ENCODE data around the gene WASF3. TPM values are rescaled to one million over a fixed set of nuclear protein-coding genes. Genes with fewer than 3 reads are reported as not detected.

Gene WASF3
- total and polyA plus RNA-seq, 2 experiments from 2014 or later, result 9.9 to 20.7 TPM

DNA sequence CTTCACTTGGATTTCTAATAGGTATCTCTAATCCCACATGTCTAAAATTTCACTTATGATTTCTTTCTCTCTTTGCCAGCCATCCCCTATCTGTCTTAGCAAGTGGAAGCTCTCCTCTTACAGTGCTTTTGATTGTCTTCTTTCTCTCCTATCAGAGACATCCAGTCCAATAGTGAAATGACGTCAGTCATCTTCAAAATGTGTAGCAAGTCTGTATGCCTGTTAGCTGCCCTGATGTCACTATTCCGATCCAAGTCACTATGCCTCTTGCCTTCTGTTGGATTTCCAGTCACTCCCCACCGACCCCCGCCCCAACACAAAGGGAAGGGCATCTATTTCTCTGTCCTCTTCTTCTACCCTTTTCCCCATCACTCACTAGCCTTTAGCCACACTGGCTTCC, 96.4 kb downstream of the WASF3 start:
- no peaks in the 10 kb centered on the region for H3K79me2 ChIP-seq (replicated peaks; ENCODE audit: insufficient read depth)
- Mint-ChIP-seq H3K27me3 (ENCODE audit: insufficient read depth, low read depth, poor library complexity) (no peaks in the 10 kb centered on the region), H3K27ac (no peak overlapping the region)

More for the DNA sequence above, 96.4 kb downstream of the WASF3 start:
- DNase-seq (ENCODE audit: low spot score) (no peak), ATAC-seq (no peak)
- no peaks in the 10 kb centered on the region for H3F3A ChIP-seq (replicated peaks; ENCODE audit: low read depth)
- H3K9me2 ChIP-seq (ENCODE audit: insufficient read depth), result no peaks in the 10 kb centered on the region
- H3K27ac ChIP-seq (ENCODE audit: low read depth), result no peak overlapping the region
- H3K9me3 Mint-ChIP-seq, result peaks cover 12% of the 10 kb centered on the region
- H3K4me3 ChIP-seq, result no peak overlapping the region
- H4K20me1 ChIP-seq (replicated peaks; ENCODE audit: insufficient read depth), result no peaks in the 10 kb centered on the region
- no peak overlapping the region for H3K4me2 ChIP-seq
- no peaks in the 10 kb centered on the region for H3K36me3 ChIP-seq (ENCODE audit: insufficient read depth)
- H3K4me1 ChIP-seq (ENCODE audit: insufficient read depth), result no peaks in the 10 kb centered on the region
- H3K4me1 Mint-ChIP-seq, result no peaks in the 10 kb centered on the region
- TF ChIP-seq POLR2AphosphoS5 (IDR thresholded peaks at IDR 0.05; ENCODE audit: low read depth), result no peak
- no peak for TF ChIP-seq ZNF331 (CRISPR knock-in tag; IDR thresholded peaks at IDR 0.05; ENCODE audit: low read depth)
- no peak for TF ChIP-seq EZH2phosphoT487 (IDR thresholded peaks at IDR 0.05; ENCODE audit: unreplicated experiment)
- TF ChIP-seq NANOG (IDR thresholded peaks at IDR 0.05; ENCODE audit: borderline replicate concordance), result no peak
- TF ChIP-seq, protein P1, sequence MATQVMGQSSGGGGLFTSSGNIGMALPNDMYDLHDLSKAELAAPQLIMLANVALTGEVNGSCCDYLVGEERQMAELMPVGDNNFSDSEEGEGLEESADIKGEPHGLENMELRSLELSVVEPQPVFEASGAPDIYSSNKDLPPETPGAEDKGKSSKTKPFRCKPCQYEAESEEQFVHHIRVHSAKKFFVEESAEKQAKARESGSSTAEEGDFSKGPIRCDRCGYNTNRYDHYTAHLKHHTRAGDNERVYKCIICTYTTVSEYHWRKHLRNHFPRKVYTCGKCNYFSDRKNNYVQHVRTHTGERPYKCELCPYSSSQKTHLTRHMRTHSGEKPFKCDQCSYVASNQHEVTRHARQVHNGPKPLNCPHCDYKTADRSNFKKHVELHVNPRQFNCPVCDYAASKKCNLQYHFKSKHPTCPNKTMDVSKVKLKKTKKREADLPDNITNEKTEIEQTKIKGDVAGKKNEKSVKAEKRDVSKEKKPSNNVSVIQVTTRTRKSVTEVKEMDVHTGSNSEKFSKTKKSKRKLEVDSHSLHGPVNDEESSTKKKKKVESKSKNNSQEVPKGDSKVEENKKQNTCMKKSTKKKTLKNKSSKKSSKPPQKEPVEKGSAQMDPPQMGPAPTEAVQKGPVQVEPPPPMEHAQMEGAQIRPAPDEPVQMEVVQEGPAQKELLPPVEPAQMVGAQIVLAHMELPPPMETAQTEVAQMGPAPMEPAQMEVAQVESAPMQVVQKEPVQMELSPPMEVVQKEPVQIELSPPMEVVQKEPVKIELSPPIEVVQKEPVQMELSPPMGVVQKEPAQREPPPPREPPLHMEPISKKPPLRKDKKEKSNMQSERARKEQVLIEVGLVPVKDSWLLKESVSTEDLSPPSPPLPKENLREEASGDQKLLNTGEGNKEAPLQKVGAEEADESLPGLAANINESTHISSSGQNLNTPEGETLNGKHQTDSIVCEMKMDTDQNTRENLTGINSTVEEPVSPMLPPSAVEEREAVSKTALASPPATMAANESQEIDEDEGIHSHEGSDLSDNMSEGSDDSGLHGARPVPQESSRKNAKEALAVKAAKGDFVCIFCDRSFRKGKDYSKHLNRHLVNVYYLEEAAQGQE (IDR thresholded peaks at IDR 0.05; ENCODE audit: unreplicated experiment), result no peak
- no peak for TF ChIP-seq JUNB (IDR thresholded peaks at IDR 0.05; ENCODE audit: unreplicated experiment)
- TF ChIP-seq EZH2 (IDR thresholded peaks at IDR 0.05; ENCODE audit: low read depth, unreplicated experiment), result no peak
- TF ChIP-seq STAT1 (IDR thresholded peaks at IDR 0.05; ENCODE audit: unreplicated experiment), result no peak
- TF ChIP-seq CREB1 (CRISPR knock-in tag; IDR thresholded peaks at IDR 0.05; ENCODE audit: low read depth), result no peak
- TF ChIP-seq CTCF (conservative IDR thresholded peaks at IDR 0.05; ENCODE audit: low read depth in 2 of 2), result no peak
- TF ChIP-seq ETS1 (IDR thresholded peaks at IDR 0.05), result no peak
- TF ChIP-seq, protein P2, sequence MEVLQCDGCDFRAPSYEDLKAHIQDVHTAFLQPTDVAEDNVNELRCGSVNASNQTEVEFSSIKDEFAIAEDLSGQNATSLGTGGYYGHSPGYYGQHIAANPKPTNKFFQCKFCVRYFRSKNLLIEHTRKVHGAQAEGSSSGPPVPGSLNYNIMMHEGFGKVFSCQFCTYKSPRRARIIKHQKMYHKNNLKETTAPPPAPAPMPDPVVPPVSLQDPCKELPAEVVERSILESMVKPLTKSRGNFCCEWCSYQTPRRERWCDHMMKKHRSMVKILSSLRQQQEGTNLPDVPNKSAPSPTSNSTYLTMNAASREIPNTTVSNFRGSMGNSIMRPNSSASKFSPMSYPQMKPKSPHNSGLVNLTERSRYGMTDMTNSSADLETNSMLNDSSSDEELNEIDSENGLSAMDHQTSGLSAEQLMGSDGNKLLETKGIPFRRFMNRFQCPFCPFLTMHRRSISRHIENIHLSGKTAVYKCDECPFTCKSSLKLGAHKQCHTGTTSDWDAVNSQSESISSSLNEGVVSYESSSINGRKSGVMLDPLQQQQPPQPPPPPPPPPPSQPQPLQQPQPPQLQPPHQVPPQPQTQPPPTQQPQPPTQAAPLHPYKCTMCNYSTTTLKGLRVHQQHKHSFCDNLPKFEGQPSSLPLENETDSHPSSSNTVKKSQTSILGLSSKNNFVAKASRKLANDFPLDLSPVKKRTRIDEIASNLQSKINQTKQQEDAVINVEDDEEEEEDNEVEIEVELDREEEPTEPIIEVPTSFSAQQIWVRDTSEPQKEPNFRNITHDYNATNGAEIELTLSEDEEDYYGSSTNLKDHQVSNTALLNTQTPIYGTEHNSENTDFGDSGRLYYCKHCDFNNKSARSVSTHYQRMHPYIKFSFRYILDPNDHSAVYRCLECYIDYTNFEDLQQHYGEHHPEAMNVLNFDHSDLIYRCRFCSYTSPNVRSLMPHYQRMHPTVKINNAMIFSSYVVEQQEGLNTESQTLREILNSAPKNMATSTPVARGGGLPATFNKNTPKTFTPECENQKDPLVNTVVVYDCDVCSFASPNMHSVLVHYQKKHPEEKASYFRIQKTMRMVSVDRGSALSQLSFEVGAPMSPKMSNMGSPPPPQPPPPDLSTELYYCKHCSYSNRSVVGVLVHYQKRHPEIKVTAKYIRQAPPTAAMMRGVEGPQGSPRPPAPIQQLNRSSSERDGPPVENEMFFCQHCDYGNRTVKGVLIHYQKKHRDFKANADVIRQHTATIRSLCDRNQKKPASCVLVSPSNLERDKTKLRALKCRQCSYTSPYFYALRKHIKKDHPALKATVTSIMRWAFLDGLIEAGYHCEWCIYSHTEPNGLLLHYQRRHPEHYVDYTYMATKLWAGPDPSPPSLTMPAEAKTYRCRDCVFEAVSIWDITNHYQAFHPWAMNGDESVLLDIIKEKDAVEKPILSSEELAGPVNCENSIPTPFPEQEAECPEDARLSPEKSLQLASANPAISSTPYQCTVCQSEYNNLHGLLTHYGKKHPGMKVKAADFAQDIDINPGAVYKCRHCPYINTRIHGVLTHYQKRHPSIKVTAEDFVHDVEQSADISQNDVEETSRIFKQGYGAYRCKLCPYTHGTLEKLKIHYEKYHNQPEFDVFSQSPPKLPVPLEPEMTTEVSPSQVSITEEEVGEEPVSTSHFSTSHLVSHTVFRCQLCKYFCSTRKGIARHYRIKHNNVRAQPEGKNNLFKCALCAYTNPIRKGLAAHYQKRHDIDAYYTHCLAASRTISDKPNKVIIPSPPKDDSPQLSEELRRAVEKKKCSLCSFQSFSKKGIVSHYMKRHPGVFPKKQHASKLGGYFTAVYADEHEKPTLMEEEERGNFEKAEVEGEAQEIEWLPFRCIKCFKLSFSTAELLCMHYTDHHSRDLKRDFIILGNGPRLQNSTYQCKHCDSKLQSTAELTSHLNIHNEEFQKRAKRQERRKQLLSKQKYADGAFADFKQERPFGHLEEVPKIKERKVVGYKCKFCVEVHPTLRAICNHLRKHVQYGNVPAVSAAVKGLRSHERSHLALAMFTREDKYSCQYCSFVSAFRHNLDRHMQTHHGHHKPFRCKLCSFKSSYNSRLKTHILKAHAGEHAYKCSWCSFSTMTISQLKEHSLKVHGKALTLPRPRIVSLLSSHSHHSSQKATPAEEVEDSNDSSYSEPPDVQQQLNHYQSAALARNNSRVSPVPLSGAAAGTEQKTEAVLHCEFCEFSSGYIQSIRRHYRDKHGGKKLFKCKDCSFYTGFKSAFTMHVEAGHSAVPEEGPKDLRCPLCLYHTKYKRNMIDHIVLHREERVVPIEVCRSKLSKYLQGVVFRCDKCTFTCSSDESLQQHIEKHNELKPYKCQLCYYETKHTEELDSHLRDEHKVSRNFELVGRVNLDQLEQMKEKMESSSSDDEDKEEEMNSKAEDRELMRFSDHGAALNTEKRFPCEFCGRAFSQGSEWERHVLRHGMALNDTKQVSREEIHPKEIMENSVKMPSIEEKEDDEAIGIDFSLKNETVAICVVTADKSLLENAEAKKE (CRISPR knock-in tag; IDR thresholded peaks at IDR 0.05), result no peak
- TF ChIP-seq ZNF114 (CRISPR knock-in tag; IDR thresholded peaks at IDR 0.05), result no peak
- no peaks in the 10 kb centered on the region for H3K27me3 ChIP-seq (ENCODE audit: insufficient read depth)
- no peak overlapping the region for H3K4me3 Mint-ChIP-seq
- H3K36me3 Mint-ChIP-seq (ENCODE audit: low read depth), result peaks cover 20% of the 10 kb centered on the region
- no peak overlapping the region for H2AFZ ChIP-seq

All from GM23338 (cell line).